Neural cell (in vitro differentiated cells): ENCODE measurements around the gene SLC36A3. TPM values are rescaled to one million over a fixed set of nuclear protein-coding genes. Genes with fewer than 3 reads are reported as not detected.

Experiments used
- H2AFZ ChIP-seq: fragments of 200-600, 300-800 bp; sonication (generic), shearing (Covaris generic); 2 replicates; pipeline ENCODE4 v1.6.0; 2014; ENCODE audit warnings: low read depth, mild to moderate bottlenecking, antibody characterized with exemption, low read length, moderate library complexity
- H3F3A ChIP-seq: fragments of 200-600 bp; shearing (Covaris generic); 2 replicates; pipeline ENCODE4 v1.6.1; 2016; ENCODE audit warnings: mild to moderate bottlenecking, moderate library complexity, mixed read lengths, antibody characterized with exemption, low read length; ENCODE audit not compliant: insufficient read depth, poor library complexity, severe bottlenecking
- H3K27ac ChIP-seq: fragments of 200-600, 300-800 bp; sonication (generic), shearing (Covaris generic); 2 replicates; pipeline ENCODE4 v1.5.1; 2014; ENCODE audit warnings: mild to moderate bottlenecking, low read length, moderate library complexity
- H3K27me3 ChIP-seq: fragments of 300-800, 200-600 bp; sonication (generic), shearing (Covaris generic); 2 replicates; pipeline ENCODE4 v1.6.0; 2014; ENCODE audit warnings: mild to moderate bottlenecking, low read depth, low read length, moderate library complexity; ENCODE audit not compliant: insufficient read depth
- H3K36me3 ChIP-seq: fragments of 300-800, 200-600 bp; sonication (generic), shearing (Covaris generic); 2 replicates; pipeline ENCODE4 v1.5.1; 2014; ENCODE audit warnings: mild to moderate bottlenecking, antibody characterized with exemption, low read length, moderate library complexity; ENCODE audit not compliant: insufficient read depth
- H3K4me2 ChIP-seq: fragments of 300-800, 200-600 bp; sonication (generic), shearing (Covaris generic); 2 replicates; pipeline ENCODE4 v1.6.0; 2014; ENCODE audit warnings: mild to moderate bottlenecking, low read length
- H3K4me3 ChIP-seq: fragments of 300-800, 200-600 bp; sonication (generic), shearing (Covaris generic); 2 replicates; pipeline ENCODE4 v1.5.1; 2014; ENCODE audit warnings: mild to moderate bottlenecking, low read length, moderate library complexity
- H3K79me2 ChIP-seq: fragments of 200-600 bp; shearing (Covaris generic); replicated peaks from 2 replicates; pipeline ENCODE4 v1.6.0; 2014; ENCODE audit warnings: mild to moderate bottlenecking, low read length, moderate library complexity; ENCODE audit not compliant: insufficient read depth
- H3K9ac ChIP-seq: fragments of 300-800, 200-600 bp; sonication (generic), shearing (Covaris generic); 2 replicates; pipeline ENCODE4 v1.6.1; 2016; ENCODE audit warnings: mild to moderate bottlenecking, low read length, mixed read lengths
- H3K9me2 ChIP-seq: fragments of 200-600 bp; shearing (Covaris generic); 2 replicates; pipeline ENCODE4 v1.6.1; 2016; ENCODE audit warnings: mild to moderate bottlenecking, low read length, mixed read lengths; ENCODE audit not compliant: insufficient read depth
- H3K9me3 ChIP-seq: fragments of 200-600, 300-800 bp; sonication (generic), shearing (Covaris generic); 2 replicates; pipeline ENCODE4 v1.6.1; 2016; ENCODE audit warnings: mild to moderate bottlenecking, mixed run types, low read length, moderate library complexity, mixed read lengths
- H4K20me1 ChIP-seq: fragments of 200-600 bp; shearing (Covaris generic); 2 replicates; pipeline ENCODE4 v1.6.1; 2016; ENCODE audit warnings: mild to moderate bottlenecking, mixed run types; ENCODE audit not compliant: insufficient read depth
- EP300 ChIP-seq: fragments of 450-650 bp; conservative IDR thresholded peaks from 2 replicates; pipeline ENCODE4 v1.6.1; 2014; ENCODE audit warnings: antibody characterized with exemption, mild to moderate bottlenecking, moderate library complexity; ENCODE audit not compliant: poor library complexity, severe bottlenecking
- EZH2 ChIP-seq: fragments of 200-600, 300-800 bp; shearing (Covaris generic), sonication (generic); IDR thresholded peaks from 2 replicates; pipeline ENCODE4 v1.6.1; 2014; ENCODE audit warnings: antibody characterized with exemption, low read length, borderline replicate concordance, mild to moderate bottlenecking; ENCODE audit not compliant: insufficient read depth, poor library complexity, severe bottlenecking
- MXI1 ChIP-seq: fragments of 450-650 bp; conservative IDR thresholded peaks from 2 replicates; pipeline ENCODE4 v1.6.1; 2014; ENCODE audit warnings: antibody characterized with exemption, mild to moderate bottlenecking; ENCODE audit not compliant: poor library complexity, severe bottlenecking
- POLR2AphosphoS5 ChIP-seq: IDR thresholded peaks from 2 replicates; pipeline ENCODE4 v1.6.1; 2012
- RAD21 ChIP-seq: fragments of 450-650 bp; conservative IDR thresholded peaks from 2 replicates; pipeline ENCODE4 v1.6.1; 2014; ENCODE audit warnings: antibody characterized with exemption, mild to moderate bottlenecking, moderate library complexity
- SMC3 ChIP-seq: fragments of 450-650 bp; conservative IDR thresholded peaks from 2 replicates; pipeline ENCODE4 v1.6.1; 2014; ENCODE audit warnings: antibody characterized with exemption, mild to moderate bottlenecking, moderate library complexity; ENCODE audit not compliant: poor library complexity
- TAF1 ChIP-seq: IDR thresholded peaks from 2 replicates; pipeline ENCODE4 v1.6.1; 2012; ENCODE audit warnings: low read depth
- polyA plus RNA-seq: library from polyadenylated mRNA; depleted of rRNA; stranded (reverse); fragments of >200 nt; gene quantifications from 2 replicates; pipeline ENCODE4 v1.2.3, GENCODE V29; 2014
- TF ChIP-seq, protein P1 (sequence below): IDR thresholded peaks from 2 replicates; pipeline ENCODE4 v1.6.1; 2012; ENCODE audit warnings: borderline replicate concordance
- TF ChIP-seq, protein P2 (sequence below): fragments of 450-650 bp; IDR thresholded peaks from 2 replicates; pipeline ENCODE4 v1.5.1; 2014; ENCODE audit warnings: antibody characterized with exemption, mild to moderate bottlenecking, moderate library complexity; ENCODE audit not compliant: poor library complexity, severe bottlenecking

Gene SLC36A3
- polyA plus RNA-seq, 1 donor from 2014 or later: not detected

DNA sequence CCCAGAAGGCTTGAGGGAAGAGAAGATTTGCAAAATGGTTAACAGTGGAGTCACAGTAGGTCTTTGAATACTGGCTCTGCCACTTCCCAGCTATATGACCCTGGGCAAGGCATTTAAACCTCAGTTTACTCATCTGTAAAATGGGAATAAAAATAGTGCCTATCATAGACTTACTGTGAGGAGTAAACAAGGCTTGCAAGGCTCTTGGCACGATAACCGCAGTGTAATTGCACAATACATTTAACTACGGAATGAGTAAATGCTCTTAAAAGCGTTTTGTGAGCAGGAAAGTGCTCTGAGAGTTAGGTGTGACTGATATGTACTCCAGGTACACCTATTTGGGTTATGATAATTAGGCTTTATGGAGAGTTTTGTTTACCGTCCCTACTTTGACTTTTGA is 8.4 kb downstream of the SLC36A3 start:
- H3K4me3 ChIP-seq: no peak overlapping the region
- H3K4me2 ChIP-seq: no peak overlapping the region
- no peak for TF ChIP-seq RAD21
- TF ChIP-seq EP300: no peak
- TF ChIP-seq POLR2AphosphoS5: no peak
- no peak for TF ChIP-seq TAF1
- TF ChIP-seq, protein P1, sequence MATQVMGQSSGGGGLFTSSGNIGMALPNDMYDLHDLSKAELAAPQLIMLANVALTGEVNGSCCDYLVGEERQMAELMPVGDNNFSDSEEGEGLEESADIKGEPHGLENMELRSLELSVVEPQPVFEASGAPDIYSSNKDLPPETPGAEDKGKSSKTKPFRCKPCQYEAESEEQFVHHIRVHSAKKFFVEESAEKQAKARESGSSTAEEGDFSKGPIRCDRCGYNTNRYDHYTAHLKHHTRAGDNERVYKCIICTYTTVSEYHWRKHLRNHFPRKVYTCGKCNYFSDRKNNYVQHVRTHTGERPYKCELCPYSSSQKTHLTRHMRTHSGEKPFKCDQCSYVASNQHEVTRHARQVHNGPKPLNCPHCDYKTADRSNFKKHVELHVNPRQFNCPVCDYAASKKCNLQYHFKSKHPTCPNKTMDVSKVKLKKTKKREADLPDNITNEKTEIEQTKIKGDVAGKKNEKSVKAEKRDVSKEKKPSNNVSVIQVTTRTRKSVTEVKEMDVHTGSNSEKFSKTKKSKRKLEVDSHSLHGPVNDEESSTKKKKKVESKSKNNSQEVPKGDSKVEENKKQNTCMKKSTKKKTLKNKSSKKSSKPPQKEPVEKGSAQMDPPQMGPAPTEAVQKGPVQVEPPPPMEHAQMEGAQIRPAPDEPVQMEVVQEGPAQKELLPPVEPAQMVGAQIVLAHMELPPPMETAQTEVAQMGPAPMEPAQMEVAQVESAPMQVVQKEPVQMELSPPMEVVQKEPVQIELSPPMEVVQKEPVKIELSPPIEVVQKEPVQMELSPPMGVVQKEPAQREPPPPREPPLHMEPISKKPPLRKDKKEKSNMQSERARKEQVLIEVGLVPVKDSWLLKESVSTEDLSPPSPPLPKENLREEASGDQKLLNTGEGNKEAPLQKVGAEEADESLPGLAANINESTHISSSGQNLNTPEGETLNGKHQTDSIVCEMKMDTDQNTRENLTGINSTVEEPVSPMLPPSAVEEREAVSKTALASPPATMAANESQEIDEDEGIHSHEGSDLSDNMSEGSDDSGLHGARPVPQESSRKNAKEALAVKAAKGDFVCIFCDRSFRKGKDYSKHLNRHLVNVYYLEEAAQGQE: no peak
- no peak for TF ChIP-seq MXI1
- TF ChIP-seq SMC3: no peak
- TF ChIP-seq, protein P2, sequence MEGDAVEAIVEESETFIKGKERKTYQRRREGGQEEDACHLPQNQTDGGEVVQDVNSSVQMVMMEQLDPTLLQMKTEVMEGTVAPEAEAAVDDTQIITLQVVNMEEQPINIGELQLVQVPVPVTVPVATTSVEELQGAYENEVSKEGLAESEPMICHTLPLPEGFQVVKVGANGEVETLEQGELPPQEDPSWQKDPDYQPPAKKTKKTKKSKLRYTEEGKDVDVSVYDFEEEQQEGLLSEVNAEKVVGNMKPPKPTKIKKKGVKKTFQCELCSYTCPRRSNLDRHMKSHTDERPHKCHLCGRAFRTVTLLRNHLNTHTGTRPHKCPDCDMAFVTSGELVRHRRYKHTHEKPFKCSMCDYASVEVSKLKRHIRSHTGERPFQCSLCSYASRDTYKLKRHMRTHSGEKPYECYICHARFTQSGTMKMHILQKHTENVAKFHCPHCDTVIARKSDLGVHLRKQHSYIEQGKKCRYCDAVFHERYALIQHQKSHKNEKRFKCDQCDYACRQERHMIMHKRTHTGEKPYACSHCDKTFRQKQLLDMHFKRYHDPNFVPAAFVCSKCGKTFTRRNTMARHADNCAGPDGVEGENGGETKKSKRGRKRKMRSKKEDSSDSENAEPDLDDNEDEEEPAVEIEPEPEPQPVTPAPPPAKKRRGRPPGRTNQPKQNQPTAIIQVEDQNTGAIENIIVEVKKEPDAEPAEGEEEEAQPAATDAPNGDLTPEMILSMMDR: no peak
- no peak for TF ChIP-seq EZH2

DNA sequence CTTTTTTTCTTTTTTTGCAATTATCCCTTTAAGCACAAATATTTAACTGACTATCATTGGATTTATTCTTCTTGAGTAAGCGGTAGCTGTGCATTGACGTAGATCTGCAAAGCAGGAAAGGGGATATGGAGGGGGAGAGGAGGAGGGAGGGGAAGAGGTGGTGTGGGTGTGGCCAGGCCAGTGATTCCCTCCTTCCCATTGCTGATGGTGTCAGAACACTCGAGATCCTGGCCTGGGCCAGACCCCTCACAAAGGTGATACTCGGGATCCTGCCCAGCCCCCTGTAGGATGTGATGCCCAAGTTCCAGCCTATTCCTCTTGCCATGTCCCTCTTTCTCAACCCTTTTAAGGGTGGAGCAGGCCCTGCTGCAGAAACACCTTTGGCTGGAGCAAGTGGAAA is 9.9 kb downstream of the SLC36A3 start:
- Histone ChIP-seq H2AFZ (no peak overlapping the region), H3K27ac (no peak overlapping the region), H4K20me1 (no peaks in the 10 kb centered on the region), H3K79me2 (no peaks in the 10 kb centered on the region), H3K9me2 (no peaks in the 10 kb centered on the region), H3K9ac (no peak overlapping the region), H3K36me3 (no peaks in the 10 kb centered on the region), H3K27me3 (no peaks in the 10 kb centered on the region), H3K4me2 (no peak overlapping the region), H3K4me3 (no peak overlapping the region), H3F3A (no peaks in the 10 kb centered on the region), H3K9me3 (no peaks in the 10 kb centered on the region)
- TF ChIP-seq, protein P2: no peak
- no peak for TF ChIP-seq MXI1
- no peak for TF ChIP-seq SMC3
- no peak for TF ChIP-seq TAF1
- TF ChIP-seq POLR2AphosphoS5: no peak
- TF ChIP-seq, protein P1: no peak
- no peak for TF ChIP-seq EZH2
- TF ChIP-seq RAD21: no peak
- no peak for TF ChIP-seq EP300

More for the DNA sequence above, 8.4 kb downstream of the SLC36A3 start:
- H3K27ac ChIP-seq: no peak overlapping the region
- H3K79me2 ChIP-seq: no peaks in the 10 kb centered on the region
- H3F3A ChIP-seq: no peaks in the 10 kb centered on the region
- no peaks in the 10 kb centered on the region for H3K36me3 ChIP-seq
- no peak overlapping the region for H2AFZ ChIP-seq
- no peaks in the 10 kb centered on the region for H4K20me1 ChIP-seq
- no peaks in the 10 kb centered on the region for H3K27me3 ChIP-seq
- no peak overlapping the region for H3K9ac ChIP-seq
- H3K9me3 ChIP-seq: no peaks in the 10 kb centered on the region
- H3K9me2 ChIP-seq: no peaks in the 10 kb centered on the region
